ENCODE data around the gene GALNT18.

The GALNT18 gene

DNA sequence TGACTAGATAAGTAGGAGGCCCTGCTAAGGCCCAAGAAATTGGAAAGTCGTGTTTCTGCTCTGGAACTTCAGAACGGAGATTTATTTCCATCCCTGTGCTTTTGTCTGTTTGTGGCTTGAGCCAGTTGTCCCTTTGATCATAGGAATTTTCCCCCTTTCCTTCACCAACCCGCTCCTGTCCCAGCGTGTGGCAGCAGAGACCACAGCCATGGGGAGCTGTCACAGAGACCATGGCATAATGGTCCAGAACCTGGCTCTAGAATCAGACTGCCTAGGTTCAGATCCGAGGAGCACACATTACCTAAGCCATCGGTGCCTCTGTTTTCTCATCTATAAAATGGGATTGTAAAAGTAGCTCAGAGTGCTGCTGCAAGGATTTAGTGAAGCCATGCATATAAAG is 128.1 kb downstream of the GALNT18 start:
- DNase-seq: no peak

GRCh38 chr11:11491589-11491988 is 130.2 kb downstream of the GALNT18 start:
- no peak for DNase-seq

DNA sequence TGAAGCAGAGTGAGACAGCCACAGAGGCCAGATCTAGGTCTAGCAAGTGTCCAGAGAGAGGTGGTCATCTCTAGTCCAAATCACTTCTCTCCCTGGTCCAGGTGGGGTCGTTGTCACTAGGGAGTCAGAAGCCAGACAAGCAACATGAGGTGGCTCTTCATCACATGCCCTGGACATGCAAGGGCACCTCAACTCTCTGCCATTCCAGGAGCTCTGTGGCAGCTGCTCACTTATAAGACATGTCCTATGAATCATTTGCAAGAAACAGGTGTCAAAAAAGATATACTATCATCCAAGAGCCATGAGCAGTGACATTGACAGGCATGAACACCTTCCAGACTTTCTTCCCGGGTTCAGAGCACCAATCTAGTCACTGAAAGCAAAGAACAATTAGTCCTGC is 130.8 kb downstream of the GALNT18 start:
- DNase-seq: no peak

GRCh38 chr11:11486423-11486822 is 135.4 kb downstream of the GALNT18 start:
- no peak for DNase-seq

- DNase-seq: no peak
Measured at GRCh38 chr11:11486002-11486401, 135.8 kb downstream of the GALNT18 start.

DNA sequence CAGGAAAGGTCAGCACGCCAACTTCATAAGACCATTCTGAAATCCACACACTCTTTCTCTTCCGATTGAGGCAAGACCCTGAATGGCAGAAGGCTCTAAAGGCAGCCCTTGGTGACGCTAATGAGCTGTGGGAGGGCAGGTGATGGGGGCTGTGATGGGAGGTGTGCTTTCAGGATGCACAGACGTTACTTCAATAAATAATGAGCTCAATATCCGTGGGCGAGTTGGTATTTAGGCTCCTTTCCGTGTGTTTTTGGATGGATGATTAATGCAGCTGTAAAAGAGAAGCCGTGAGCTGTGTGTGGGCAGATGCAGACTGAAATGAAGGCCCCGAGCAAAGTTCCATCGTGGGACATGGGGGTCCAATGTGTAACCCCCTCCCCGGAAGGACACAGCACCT is 138.2 kb downstream of the GALNT18 start:
- DNase-seq: no peak

DNA sequence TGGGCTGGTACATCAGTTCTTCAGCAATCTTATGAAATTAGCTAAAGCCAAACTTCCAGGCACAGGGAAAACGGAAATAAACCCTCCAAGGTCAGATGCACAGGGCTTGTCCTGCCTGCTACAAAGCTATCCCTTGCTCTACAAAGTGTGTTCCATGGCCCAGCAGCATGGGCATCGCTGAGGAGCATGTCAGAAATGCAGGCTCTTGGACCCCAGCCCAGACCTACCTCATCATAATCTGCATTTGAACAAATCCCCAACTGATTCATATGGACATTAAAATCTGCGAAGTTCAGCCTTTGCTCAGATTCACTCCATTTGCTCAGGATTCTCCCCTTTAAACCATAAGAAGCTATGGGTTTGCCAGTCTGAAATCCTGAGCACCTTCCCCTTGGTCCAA is 139.1 kb downstream of the GALNT18 start:
- no peak for DNase-seq

GRCh38 chr11:11481371-11481770 is 140.4 kb downstream of the GALNT18 start:
- DNase-seq: no peak

- no peak for DNase-seq
Measured at GRCh38 chr11:11480971-11481370, 140.8 kb downstream of the GALNT18 start.

- no peak for DNase-seq
Measured at GRCh38 chr11:11478687-11479086, 143.1 kb downstream of the GALNT18 start.

- DNase-seq: no peak
Measured at GRCh38 chr11:11477695-11478420, 143.9 kb downstream of the GALNT18 start.

DNA sequence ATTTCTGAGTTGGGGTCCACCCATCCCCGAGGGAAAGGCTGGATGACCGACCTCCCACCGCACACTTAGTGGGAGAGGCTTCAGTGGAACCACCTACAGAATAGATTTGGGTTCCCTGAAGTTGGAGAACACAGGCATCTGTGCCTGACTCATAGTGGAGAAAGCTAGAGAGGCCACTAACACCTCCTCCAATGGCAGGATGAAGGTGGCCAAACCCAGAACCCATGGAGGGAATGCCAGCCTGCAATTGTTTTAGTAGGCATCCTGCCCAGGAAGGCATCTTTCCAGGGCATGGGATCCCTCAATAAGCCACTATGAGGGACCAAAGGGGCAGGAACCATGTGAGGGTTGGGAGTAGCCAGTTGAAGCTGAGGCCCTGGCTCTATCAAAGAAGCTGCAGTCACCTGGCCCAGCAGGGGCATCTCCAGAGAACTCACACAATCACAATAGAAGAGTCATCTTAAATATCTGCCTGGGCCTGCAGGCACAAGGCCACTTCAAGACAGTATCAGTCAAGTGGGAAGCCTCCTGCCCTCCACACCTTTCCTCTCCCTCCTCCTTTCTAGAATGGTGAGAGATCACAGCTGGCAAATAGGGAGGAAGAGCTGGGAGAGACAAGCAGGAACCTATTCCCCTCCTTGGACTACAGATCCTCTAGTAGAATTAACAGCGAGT is 144.7 kb downstream of the GALNT18 start:
- DNase-seq: no peak

GRCh38 chr11:11476499-11476898 is 145.3 kb downstream of the GALNT18 start:
- no peak for DNase-seq

DNA sequence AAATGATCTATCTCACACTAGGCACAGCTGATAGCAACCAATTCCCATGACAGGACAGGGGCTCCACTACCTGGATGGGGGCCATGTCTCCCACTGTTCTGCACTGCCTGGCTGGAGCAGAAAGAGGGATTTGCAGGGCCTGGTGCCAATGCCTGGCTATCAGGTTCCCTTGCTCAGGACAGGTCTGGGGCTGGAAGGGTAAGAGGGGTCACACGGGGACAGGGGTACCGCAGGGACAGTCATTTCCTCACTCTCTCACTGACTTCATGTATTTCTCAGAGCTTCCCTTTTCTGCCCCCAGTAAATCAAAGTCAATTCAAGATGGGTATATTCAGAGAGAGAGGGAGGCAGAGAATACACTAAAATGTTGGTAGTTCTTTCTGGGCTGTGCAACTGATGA is 149.7 kb downstream of the GALNT18 start:
- no peak for DNase-seq

- DNase-seq: no peak
Measured at GRCh38 chr11:11471201-11471600, 150.6 kb downstream of the GALNT18 start.

GRCh38 chr11:11468954-11469353 is 152.9 kb downstream of the GALNT18 start:
- DNase-seq: no peak

DNA sequence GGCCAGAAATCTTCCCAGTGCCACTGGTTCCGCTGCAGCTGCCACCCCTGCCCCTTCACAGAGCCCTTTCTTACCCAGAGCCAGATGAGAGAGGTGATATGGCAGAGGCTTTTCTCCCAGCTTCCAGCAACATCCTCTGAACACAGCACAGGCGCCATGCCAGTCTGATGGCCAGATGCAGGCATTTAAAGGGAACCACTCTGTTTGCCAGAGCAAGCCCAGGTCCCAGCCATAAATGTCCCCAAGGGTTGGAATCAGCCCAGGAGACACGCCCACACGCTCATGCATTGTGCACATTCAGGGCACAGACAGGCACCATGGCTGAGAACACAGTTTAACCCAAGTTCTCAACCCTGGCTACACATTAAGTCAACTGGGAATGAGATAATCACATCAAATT is 154.5 kb downstream of the GALNT18 start:
- no peak for DNase-seq

GRCh38 chr11:11464555-11464954 is 157.2 kb downstream of the GALNT18 start:
- DNase-seq: no peak

DNA sequence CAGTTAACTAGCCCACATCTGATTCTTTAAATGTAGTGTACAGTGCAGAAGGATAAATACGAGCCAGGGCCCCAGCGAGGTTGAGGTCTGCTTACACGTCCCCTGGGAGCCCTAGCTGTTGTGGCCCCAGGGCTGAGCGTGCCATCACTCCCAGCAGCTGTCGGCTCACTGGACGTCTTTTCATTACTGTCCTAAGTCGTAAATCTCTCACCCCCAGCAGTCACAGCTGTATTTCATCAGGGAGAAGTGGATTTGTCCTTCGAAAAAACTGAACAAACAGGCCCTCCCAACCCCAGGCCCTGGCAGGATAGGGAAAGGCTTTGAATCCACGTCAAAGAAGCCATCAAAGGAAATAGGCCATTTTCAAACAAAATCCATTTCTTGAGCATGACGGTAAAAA is 158.4 kb downstream of the GALNT18 start:
- DNase-seq: no peak

GRCh38 chr11:11461473-11461872 is 160.3 kb downstream of the GALNT18 start:
- no peak for DNase-seq

- no peak for DNase-seq
Measured at GRCh38 chr11:11459578-11459977, 162.2 kb downstream of the GALNT18 start.

GRCh38 chr11:11458485-11458884 is 163.3 kb downstream of the GALNT18 start:
- DNase-seq: no peak

DNA sequence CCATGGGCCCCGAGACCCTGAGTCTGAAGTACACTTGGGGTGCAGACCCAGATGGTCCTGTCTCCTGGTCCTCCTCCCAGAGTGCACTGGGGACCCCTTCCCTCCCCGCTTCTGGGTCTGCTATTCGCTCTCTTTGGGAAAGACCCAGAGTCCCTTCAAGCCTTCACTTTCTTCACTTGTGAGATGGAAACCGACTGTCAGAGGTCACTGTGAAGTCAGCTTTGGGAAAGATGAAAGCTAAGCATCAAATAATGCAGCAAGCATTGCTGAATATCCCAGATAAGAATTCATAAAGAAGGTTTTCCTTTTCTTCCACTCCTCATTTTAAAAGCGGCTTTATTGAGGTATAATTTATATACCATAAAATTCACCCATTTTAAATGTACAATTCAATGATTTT is 163.8 kb downstream of the GALNT18 start:
- DNase-seq: no peak

GRCh38 chr11:11456866-11457265 is 164.9 kb downstream of the GALNT18 start:
- DNase-seq: no peak
